Right atrium auricular region (tissue), 2 donors: ENCODE results near the gene AHI1. TPM values are rescaled to one million over a fixed set of nuclear protein-coding genes. Genes with fewer than 3 reads are reported as not detected.

Experiments
- DNase-seq: peaks from one replicate; pipeline ENCODE4 v3.0.0-alpha.2; 2019; ENCODE audit warnings: low spot score
- H3K27ac ChIP-seq, 2 donors: fragments of 200-600 bp; sonication (generic); 1 replicate in 1 of 2; 2 replicates in 1 of 2; pipeline ENCODE4 v1.5.1; 2016 to 2019
- H3K27me3 ChIP-seq, 2 donors: fragments of 200-600 bp; sonication (generic); one replicate each; pipeline versions ENCODE4 v1.5.1 to v1.6.0; 2017 to 2019
- H3K36me3 ChIP-seq: fragments of 200-600 bp; sonication (generic); one replicate; pipeline ENCODE4 v1.5.1; 2016
- H3K4me1 ChIP-seq, 2 donors: fragments of 200-600 bp; sonication (generic); one replicate each; pipeline versions ENCODE4 v1.5.1 to v1.6.0; 2017 to 2019
- H3K4me3 ChIP-seq, 2 donors: fragments of 200-600 bp; sonication (generic); 1 replicate in 1 of 2; 2 replicates in 1 of 2; pipeline ENCODE4 v1.5.1; 2017 to 2019; ENCODE audit warnings: mild to moderate bottlenecking in 1 of 2, moderate library complexity in 1 of 2
- H3K9me3 ChIP-seq, 2 donors: fragments of 200-600 bp; sonication (generic); one replicate each; pipeline ENCODE4 v1.5.1; 2019
- CTCF ChIP-seq, 2 donors: fragments of 200-600 bp; sonication (generic); IDR thresholded peaks; one replicate each; pipeline ENCODE4 v1.5.1; 2019; ENCODE audit warnings: antibody characterized with exemption in 2 of 2
- total RNA-seq, 2 donors: library from RNA; depleted of rRNA; stranded (reverse); fragments of >200 nt; gene quantifications; one replicate each; pipeline ENCODE4 v1.1.0, GENCODE V29; 2016

AHI1 gene
- total RNA-seq, 2 donors from 2014 or later, result 8.5 to 10.2 TPM

- Histone ChIP-seq H3K4me1 (no peaks in the 10 kb centered on the region), H3K9me3 (no peaks in the 10 kb centered on the region), H3K27ac (no peak overlapping the region), H3K27me3 (no peaks in the 10 kb centered on the region), H3K36me3 (no peaks in the 10 kb centered on the region), H3K4me3 (no peak overlapping the region)
- TF ChIP-seq CTCF (IDR thresholded peaks at IDR 0.05), result no peak
- no peak for DNase-seq
Observed at GRCh38 chr6:135304883-135305282, 192.7 kb downstream of the AHI1 start.

- no peaks in the 10 kb centered on the region for H3K9me3 ChIP-seq
- DNase-seq, result no peak
- H3K36me3 ChIP-seq, result peaks cover 6% of the 10 kb centered on the region
- no peak overlapping the region for H3K27ac ChIP-seq
- H3K4me1 ChIP-seq, result no peaks in the 10 kb centered on the region
- no peak overlapping the region for H3K4me3 ChIP-seq
- no peaks in the 10 kb centered on the region for H3K27me3 ChIP-seq
- no peak for TF ChIP-seq CTCF (IDR thresholded peaks at IDR 0.05)
Observed at GRCh38 chr6:135301304-135301703, 196.2 kb downstream of the AHI1 start.

- DNase-seq, result no peak
- TF ChIP-seq CTCF (IDR thresholded peaks at IDR 0.05), result no peak
- peaks cover 8% of the 10 kb centered on the region for H3K36me3 ChIP-seq
- H3K9me3 ChIP-seq, result no peaks in the 10 kb centered on the region
- H3K27me3 ChIP-seq, result no peaks in the 10 kb centered on the region
- no peaks in the 10 kb centered on the region for H3K4me1 ChIP-seq
- no peak overlapping the region for H3K27ac ChIP-seq
- no peak overlapping the region for H3K4me3 ChIP-seq
Observed at GRCh38 chr6:135300576-135300975, 197.0 kb downstream of the AHI1 start.

GRCh38 chr6:135299256-135299655 is 198.3 kb downstream of the AHI1 start:
- H3K36me3 ChIP-seq, result peaks cover 8% of the 10 kb centered on the region
- no peaks in the 10 kb centered on the region for H3K27me3 ChIP-seq
- H3K27ac ChIP-seq, result no peak overlapping the region
- no peaks in the 10 kb centered on the region for H3K4me1 ChIP-seq
- DNase-seq, result no peak
- peaks cover 0 to 10% of the 10 kb centered on the region in 2 donors for H3K9me3 ChIP-seq
- no peak overlapping the region for H3K4me3 ChIP-seq
- TF ChIP-seq CTCF (IDR thresholded peaks at IDR 0.05), result no peak

- Histone ChIP-seq H3K4me3 (no peak overlapping the region), H3K4me1 (no peaks in the 10 kb centered on the region)
- no peak for DNase-seq
Observed at GRCh38 chr6:135298455-135298854, 199.1 kb downstream of the AHI1 start.

More at GRCh38 chr6:135298455-135298854, 199.1 kb downstream of the AHI1 start:
- no peaks in the 10 kb centered on the region for H3K27me3 ChIP-seq
- peaks cover 8% of the 10 kb centered on the region for H3K36me3 ChIP-seq
- H3K27ac ChIP-seq, result no peak overlapping the region
- H3K9me3 ChIP-seq, result peaks cover 0 to 10% of the 10 kb centered on the region in 2 donors
- no peak for TF ChIP-seq CTCF (IDR thresholded peaks at IDR 0.05)
